HEK293 (cell line): ENCODE measurements around the gene REG1A.

ENCODE experiments used
- CTCF ChIA-PET: fragments of 350-600 bp; formaldehyde crosslinking; extraction: SDS; loops from one replicate; lab custom pipeline; 2021; ENCODE audit warnings: antibody characterized with exemption; lab: Yijun Ruan, JAX
- POLR2A ChIA-PET: fragments of 300-600 bp; formaldehyde crosslinking; extraction: SDS; loops from one replicate; lab custom pipeline; 2020; ENCODE audit warnings: antibody characterized with exemption, inconsistent platforms; lab: Yijun Ruan, JAX
- H3K27ac ChIP-seq: fragments of 200-500 bp; sonication (Bioruptor generic); 2 replicates; pipeline ENCODE4 v1.5.1; 2014; ENCODE audit warnings: low read depth, low read length, control low read depth, inconsistent platforms; ENCODE audit errors: extremely low read depth
- H3K36me3 ChIP-seq, 2 experiments: fragments of 200-500 bp in 1 of 2; sonication (Bioruptor generic) in 1 of 2; 1 replicate in 1 of 2; 2 replicates in 1 of 2; pipeline ENCODE4 v1.5.1; 2014 to 2017; ENCODE audit warnings: inconsistent platforms in 2 of 2, low read length in 2 of 2; ENCODE audit not compliant: control insufficient read depth in 2 of 2, insufficient read depth in 1 of 2
- H3K4me1 ChIP-seq: fragments of 200-500 bp; sonication (Bioruptor generic); 2 replicates; pipeline ENCODE4 v1.5.1; 2014; ENCODE audit warnings: mild to moderate bottlenecking, low read length, inconsistent platforms; ENCODE audit not compliant: control insufficient read depth, insufficient read depth
- H3K4me3 ChIP-seq: 2 replicates; pipeline ENCODE4 v1.5.1; 2011; ENCODE audit warnings: low read depth, mild to moderate bottlenecking, control low read depth, low read length, moderate library complexity
- H3K9me3 ChIP-seq: fragments of 200-500 bp; sonication (Bioruptor generic); 2 replicates; pipeline ENCODE4 v1.5.1; 2014; ENCODE audit warnings: low read depth, low read length, inconsistent platforms; ENCODE audit not compliant: control insufficient read depth, insufficient read depth
- HOXC10 ChIP-seq: sonication (generic); formaldehyde crosslinking; IDR thresholded peaks from 2 replicates; pipeline ENCODE4 v1.8.1; 2023; ENCODE audit warnings: mild to moderate bottlenecking, missing genetic modification reagents
- KLF16 ChIP-seq: fragments of 450-650 bp; formaldehyde crosslinking; IDR thresholded peaks from 2 replicates; pipeline ENCODE4 v1.5.1; 2017; ENCODE audit warnings: missing biosample characterization, missing genetic modification characterization
- MEIS1 ChIP-seq: sonication (generic); formaldehyde crosslinking; IDR thresholded peaks from 2 replicates; pipeline ENCODE4 v1.8.1; 2022; ENCODE audit warnings: missing genetic modification reagents, mild to moderate bottlenecking, borderline replicate concordance
- SETDB1 ChIP-seq: IDR thresholded peaks from one replicate; pipeline ENCODE4 v1.6.1; 2017; ENCODE audit warnings: mild to moderate bottlenecking, low read length, moderate library complexity, mixed read lengths; ENCODE audit not compliant: insufficient read length
- SP7 ChIP-seq: fragments of 450-650 bp; formaldehyde crosslinking; IDR thresholded peaks from 2 replicates; pipeline ENCODE4 v1.5.1; 2016; ENCODE audit warnings: missing biosample characterization, missing genetic modification characterization
- TCF7L2 ChIP-seq: IDR thresholded peaks from 2 replicates; pipeline ENCODE4 v1.6.1; 2011; ENCODE audit warnings: low read depth, mild to moderate bottlenecking, inconsistent platforms, low read length, moderate library complexity, borderline replicate concordance
- TRIM28 ChIP-seq: IDR thresholded peaks from 2 replicates; pipeline ENCODE4 v1.6.1; 2011; ENCODE audit warnings: low read length, control low read depth, borderline replicate concordance
- YY2 ChIP-seq: fragments of 450-650 bp; formaldehyde crosslinking; IDR thresholded peaks from 2 replicates; pipeline ENCODE4 v1.5.1; 2016; ENCODE audit warnings: missing biosample characterization, missing genetic modification characterization
- ZBTB17 ChIP-seq: fragments of 450-650 bp; formaldehyde crosslinking; IDR thresholded peaks from 2 replicates; pipeline ENCODE4 v1.5.1; 2016; ENCODE audit warnings: missing biosample characterization, missing genetic modification characterization
- ZFHX2 ChIP-seq: fragments of 450-650 bp; formaldehyde crosslinking; conservative IDR thresholded peaks from 2 replicates; pipeline ENCODE4 v1.5.1; 2016; ENCODE audit warnings: missing biosample characterization, missing genetic modification characterization
- ZNF121 ChIP-seq: fragments of 450-650 bp; formaldehyde crosslinking; IDR thresholded peaks from 2 replicates; pipeline ENCODE4 v1.5.1; 2016; ENCODE audit warnings: missing biosample characterization, missing genetic modification characterization
- ZNF132 ChIP-seq: fragments of 450-650 bp; formaldehyde crosslinking; IDR thresholded peaks from 2 replicates; pipeline ENCODE4 v1.5.1; 2017; ENCODE audit warnings: missing biosample characterization, missing genetic modification characterization, borderline replicate concordance
- ZNF140 ChIP-seq: fragments of 450-650 bp; formaldehyde crosslinking; IDR thresholded peaks from 2 replicates; pipeline ENCODE4 v1.5.1; 2016; ENCODE audit warnings: missing biosample characterization, missing genetic modification characterization
- ZNF175 ChIP-seq: fragments of 450-650 bp; formaldehyde crosslinking; IDR thresholded peaks from 2 replicates; pipeline ENCODE4 v1.5.1; 2016; ENCODE audit warnings: missing biosample characterization, missing genetic modification characterization
- ZNF23 ChIP-seq: fragments of 450-650 bp; formaldehyde crosslinking; IDR thresholded peaks from 2 replicates; pipeline ENCODE4 v1.5.1; 2016; ENCODE audit warnings: missing biosample characterization, missing genetic modification characterization, borderline replicate concordance
- ZNF354C ChIP-seq: fragments of 450-650 bp; formaldehyde crosslinking; IDR thresholded peaks from 2 replicates; pipeline ENCODE4 v1.5.1; 2016; ENCODE audit warnings: missing biosample characterization, missing genetic modification characterization, low read depth, borderline replicate concordance
- ZNF501 ChIP-seq: fragments of 450-650 bp; formaldehyde crosslinking; IDR thresholded peaks from 2 replicates; pipeline ENCODE4 v1.5.1; 2016; ENCODE audit warnings: missing biosample characterization, missing genetic modification characterization
- ZNF514 ChIP-seq: fragments of 450-650 bp; formaldehyde crosslinking; IDR thresholded peaks from 2 replicates; pipeline ENCODE4 v1.5.1; 2016; ENCODE audit warnings: missing biosample characterization, missing genetic modification characterization
- ZNF571 ChIP-seq: fragments of 450-650 bp; formaldehyde crosslinking; IDR thresholded peaks from 2 replicates; pipeline ENCODE4 v1.5.0; 2017; ENCODE audit warnings: missing biosample characterization, missing genetic modification characterization
- ZNF596 ChIP-seq: fragments of 450-650 bp; IDR thresholded peaks from 2 replicates; pipeline ENCODE4 v1.5.0; 2018; ENCODE audit warnings: missing biosample characterization, mild to moderate bottlenecking, missing genetic modification characterization, moderate library complexity
- ZNF610 ChIP-seq: fragments of 450-650 bp; formaldehyde crosslinking; IDR thresholded peaks from 2 replicates; pipeline ENCODE4 v1.5.1; 2016; ENCODE audit warnings: missing biosample characterization, missing genetic modification characterization, borderline replicate concordance
- ZNF660 ChIP-seq: fragments of 450-650 bp; IDR thresholded peaks from 2 replicates; pipeline ENCODE4 v1.5.1; 2018; ENCODE audit warnings: missing biosample characterization, mild to moderate bottlenecking, missing genetic modification characterization
- ZNF670 ChIP-seq: fragments of 450-650 bp; formaldehyde crosslinking; IDR thresholded peaks from 2 replicates; pipeline ENCODE4 v1.5.1; 2016; ENCODE audit warnings: missing biosample characterization, missing genetic modification characterization, low read depth
- ZNF776 ChIP-seq: fragments of 450-650 bp; formaldehyde crosslinking; IDR thresholded peaks from 2 replicates; pipeline ENCODE4 v1.5.0; 2017; ENCODE audit warnings: missing biosample characterization, missing genetic modification characterization, borderline replicate concordance
- TF ChIP-seq, protein P1 (sequence below): fragments of 450-650 bp; formaldehyde crosslinking; IDR thresholded peaks from 2 replicates; pipeline ENCODE4 v1.5.1; 2016; ENCODE audit warnings: missing biosample characterization, missing genetic modification characterization
- TF ChIP-seq, protein P2 (sequence below): fragments of 450-650 bp; formaldehyde crosslinking; IDR thresholded peaks from 2 replicates; pipeline ENCODE4 v1.5.1; 2017; ENCODE audit warnings: missing biosample characterization, missing genetic modification characterization

Gene REG1A

GRCh38 chr2:79128406-79128805, 8.1 kb downstream of the REG1A start:
- Histone ChIP-seq H3K36me3 (no peaks in the 10 kb centered on the region), H3K27ac (no peak overlapping the region), H3K4me1 (no peaks in the 10 kb centered on the region), H3K9me3 (no peaks in the 10 kb centered on the region), H3K4me3 (no peak overlapping the region)
- ChIA-PET POLR2A (no interaction called here), CTCF (interaction anchor here (0.5 kb wide), 1 partner anchor 463 kb away, joined by 3 read pairs; no protein-coding TSS in a partner anchor)
- TF ChIP-seq ZNF514 (tag by site-specific recombination) (no peak), ZNF175 (tag by site-specific recombination) (no peak), ZNF140 (tag by site-specific recombination) (no peak), KLF16 (tag by site-specific recombination) (no peak), ZNF23 (tag by site-specific recombination) (no peak), ZNF610 (tag by site-specific recombination) (no peak), ZNF571 (no peak)

GRCh38 chr2:79129260-79129659, 9.0 kb downstream of the REG1A start:
- TF ChIP-seq ZNF514 (tag by site-specific recombination) = no peak
- no peak for TF ChIP-seq SP7 (tag by site-specific recombination)
- no peak for TF ChIP-seq ZNF660
- TF ChIP-seq ZNF670 = no peak
- no peak for TF ChIP-seq ZBTB17
- no peak for TF ChIP-seq YY2 (tag by site-specific recombination)
- no peak for TF ChIP-seq ZNF776 (tag by site-specific recombination)
- no peak for TF ChIP-seq ZNF121 (tag by site-specific recombination)
- no peak for TF ChIP-seq ZNF132 (tag by site-specific recombination)
- TF ChIP-seq ZNF596 (tag by site-specific recombination) = no peak
- no peak for TF ChIP-seq MEIS1
- TF ChIP-seq ZNF354C = no peak
- no peak for TF ChIP-seq HOXC10 (CRISPR knock-in tag)
- no peak for TF ChIP-seq ZFHX2 (tag by site-specific recombination)
- no peak for TF ChIP-seq TRIM28
- no peak for TF ChIP-seq SETDB1
- no peak for TF ChIP-seq ZNF501 (tag by site-specific recombination)
- TF ChIP-seq, protein P1, sequence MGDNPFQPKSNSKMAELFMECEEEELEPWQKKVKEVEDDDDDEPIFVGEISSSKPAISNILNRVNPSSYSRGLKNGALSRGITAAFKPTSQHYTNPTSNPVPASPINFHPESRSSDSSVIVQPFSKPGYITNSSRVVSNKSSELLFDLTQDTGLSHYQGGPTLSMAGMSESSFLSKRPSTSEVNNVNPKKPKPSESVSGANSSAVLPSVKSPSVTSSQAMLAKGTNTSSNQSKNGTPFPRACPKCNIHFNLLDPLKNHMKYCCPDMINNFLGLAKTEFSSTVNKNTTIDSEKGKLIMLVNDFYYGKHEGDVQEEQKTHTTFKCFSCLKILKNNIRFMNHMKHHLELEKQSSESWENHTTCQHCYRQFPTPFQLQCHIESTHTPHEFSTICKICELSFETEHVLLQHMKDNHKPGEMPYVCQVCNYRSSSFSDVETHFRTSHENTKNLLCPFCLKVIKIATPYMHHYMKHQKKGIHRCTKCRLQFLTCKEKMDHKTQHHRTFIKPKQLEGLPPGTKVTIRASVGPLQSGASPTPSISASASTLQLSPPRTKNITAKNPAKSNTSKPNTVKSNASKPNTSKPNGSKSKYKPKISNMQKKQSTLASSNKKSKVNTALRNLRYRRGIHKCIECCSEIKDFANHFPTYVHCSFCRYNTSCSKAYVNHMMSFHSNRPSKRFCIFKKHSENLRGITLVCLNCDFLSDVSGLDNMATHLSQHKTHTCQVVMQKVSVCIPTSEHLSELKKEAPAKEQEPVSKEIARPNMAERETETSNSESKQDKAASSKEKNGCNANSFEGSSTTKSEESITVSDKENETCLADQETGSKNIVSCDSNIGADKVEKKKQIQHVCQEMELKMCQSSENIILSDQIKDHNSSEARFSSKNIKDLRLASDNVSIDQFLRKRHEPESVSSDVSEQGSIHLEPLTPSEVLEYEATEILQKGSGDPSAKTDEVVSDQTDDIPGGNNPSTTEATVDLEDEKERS = no peak
- no peak for TF ChIP-seq TCF7L2
- TF ChIP-seq, protein P2, sequence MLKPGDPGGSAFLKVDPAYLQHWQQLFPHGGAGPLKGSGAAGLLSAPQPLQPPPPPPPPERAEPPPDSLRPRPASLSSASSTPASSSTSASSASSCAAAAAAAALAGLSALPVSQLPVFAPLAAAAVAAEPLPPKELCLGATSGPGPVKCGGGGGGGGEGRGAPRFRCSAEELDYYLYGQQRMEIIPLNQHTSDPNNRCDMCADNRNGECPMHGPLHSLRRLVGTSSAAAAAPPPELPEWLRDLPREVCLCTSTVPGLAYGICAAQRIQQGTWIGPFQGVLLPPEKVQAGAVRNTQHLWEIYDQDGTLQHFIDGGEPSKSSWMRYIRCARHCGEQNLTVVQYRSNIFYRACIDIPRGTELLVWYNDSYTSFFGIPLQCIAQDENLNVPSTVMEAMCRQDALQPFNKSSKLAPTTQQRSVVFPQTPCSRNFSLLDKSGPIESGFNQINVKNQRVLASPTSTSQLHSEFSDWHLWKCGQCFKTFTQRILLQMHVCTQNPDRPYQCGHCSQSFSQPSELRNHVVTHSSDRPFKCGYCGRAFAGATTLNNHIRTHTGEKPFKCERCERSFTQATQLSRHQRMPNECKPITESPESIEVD = no peak
- H3K27ac ChIP-seq = no peak overlapping the region
- no peaks in the 10 kb centered on the region for H3K36me3 ChIP-seq
- ChIA-PET CTCF (no interaction called here), POLR2A (no interaction called here)
- H3K4me3 ChIP-seq = no peak overlapping the region
- H3K4me1 ChIP-seq = no peaks in the 10 kb centered on the region
- no peaks in the 10 kb centered on the region for H3K9me3 ChIP-seq
